Cardiac muscle cell (in vitro differentiated cells and primary cell): ENCODE data around the gene KATNAL2. TPM values are rescaled to one million over a fixed set of nuclear protein-coding genes. Genes with fewer than 3 reads are reported as not detected.

Experiments used
- DNase-seq, 2 donors: peaks; one replicate each; pipeline versions ENCODE4 v3.0.0 to v3.0.0-alpha.2; 2010 to 2017; ENCODE audit warnings: low read depth in 1 of 2, low spot score in 1 of 2
- H3K27ac ChIP-seq: fragments of 200-600 bp; sonication (generic); 2 replicates; pipeline ENCODE4 v1.5.1; 2016
- H3K27me3 ChIP-seq: fragments of 200-600 bp; sonication (generic); 2 replicates; pipeline ENCODE4 v1.6.0; 2016; ENCODE audit warnings: control low read depth
- H3K36me3 ChIP-seq: fragments of 200-600 bp; sonication (generic); 2 replicates; pipeline ENCODE4 v1.5.1; 2016; ENCODE audit warnings: control low read depth
- H3K4me1 ChIP-seq: fragments of 200-600 bp; sonication (generic); 2 replicates; pipeline ENCODE4 v1.8.1; 2017; ENCODE audit warnings: low read depth, mild to moderate bottlenecking, mixed run types
- H3K4me3 ChIP-seq: fragments of 200-600 bp; sonication (generic); 2 replicates; pipeline ENCODE4 v1.5.1; 2016; ENCODE audit warnings: mild to moderate bottlenecking
- H3K9me3 ChIP-seq: fragments of 200-600 bp; sonication (generic); 2 replicates; pipeline ENCODE4 v1.5.1; 2017; ENCODE audit warnings: low read depth, mild to moderate bottlenecking, control low read depth
- CTCF ChIP-seq: IDR thresholded peaks from 2 replicates; pipeline ENCODE4 v1.5.1; 2012; ENCODE audit warnings: low read depth, mild to moderate bottlenecking, low read length
- polyA plus RNA-seq: library from polyadenylated mRNA; unstranded; fragments of >200 nt; fragmentation: Nextera tagmentation; extraction: Ambion mirVana; gene quantifications from 2 replicates; pipeline ENCODE4 v1.2.1, GENCODE V29; 2016
- total RNA-seq: library from RNA; depleted of rRNA; stranded (reverse); fragments of >200 nt; gene quantifications from 2 replicates; pipeline ENCODE4 v1.2.3, GENCODE V29; 2016

KATNAL2 gene
- total and polyA plus RNA-seq, 2 experiments from 2014 or later, result 11.3 to 19.6 TPM

GRCh38 chr18:47095810-47096209 is 178.4 kb downstream of the KATNAL2 start:
- TF ChIP-seq CTCF, result no peak
- no peaks in the 10 kb centered on the region for H3K27me3 ChIP-seq
- H3K4me3 ChIP-seq, result no peak overlapping the region
- DNase-seq, result no peak
- H3K27ac ChIP-seq, result no peak overlapping the region
- no peaks in the 10 kb centered on the region for H3K9me3 ChIP-seq
- H3K4me1 ChIP-seq, result no peaks in the 10 kb centered on the region
- no peaks in the 10 kb centered on the region for H3K36me3 ChIP-seq

- peak; percentile 84 for TF ChIP-seq CTCF
- no peak overlapping the region for H3K4me3 ChIP-seq
Observed at GRCh38 chr18:47100212-47100831, 182.9 kb downstream of the KATNAL2 start.

GRCh38 chr18:47108373-47108772 is 191.0 kb downstream of the KATNAL2 start:
- peaks cover 42% of the 10 kb centered on the region for H3K36me3 ChIP-seq
- no peak for TF ChIP-seq CTCF
- DNase-seq, result no peak
- H3K9me3 ChIP-seq, result no peaks in the 10 kb centered on the region
- H3K4me3 ChIP-seq, result no peak overlapping the region
- H3K4me1 ChIP-seq, result no peaks in the 10 kb centered on the region
- H3K27me3 ChIP-seq, result no peaks in the 10 kb centered on the region
- no peak overlapping the region for H3K27ac ChIP-seq

More at GRCh38 chr18:47100212-47100831, 182.9 kb downstream of the KATNAL2 start:
- Histone ChIP-seq H3K27me3 (no peaks in the 10 kb centered on the region), H3K9me3 (no peaks in the 10 kb centered on the region), H3K4me1 (no peaks in the 10 kb centered on the region), H3K27ac (no peak overlapping the region), H3K36me3 (peaks cover 7% of the 10 kb centered on the region)
- peak; percentile 65 to 71 for DNase-seq

GRCh38 chr18:47108998-47109405 is 191.6 kb downstream of the KATNAL2 start:
- no peak for TF ChIP-seq CTCF
- H3K4me1 ChIP-seq, result no peaks in the 10 kb centered on the region
- H3K4me3 ChIP-seq, result no peak overlapping the region
- no peak for DNase-seq
- no peaks in the 10 kb centered on the region for H3K9me3 ChIP-seq
- H3K27me3 ChIP-seq, result no peaks in the 10 kb centered on the region
- H3K36me3 ChIP-seq, result peaks cover 43% of the 10 kb centered on the region
- no peak overlapping the region for H3K27ac ChIP-seq

GRCh38 chr18:47109720-47110119 is 192.3 kb downstream of the KATNAL2 start:
- DNase-seq, result no peak
- H3K36me3 ChIP-seq, result peaks cover 41% of the 10 kb centered on the region
- no peaks in the 10 kb centered on the region for H3K9me3 ChIP-seq
- no peaks in the 10 kb centered on the region for H3K27me3 ChIP-seq
- H3K4me3 ChIP-seq, result no peak overlapping the region
- no peaks in the 10 kb centered on the region for H3K4me1 ChIP-seq
- H3K27ac ChIP-seq, result no peak overlapping the region
- TF ChIP-seq CTCF, result no peak
